Omental fat pad (tissue), 4 donors: ENCODE data around the gene KRTAP12-4. TPM values are rescaled to one million over a fixed set of nuclear protein-coding genes. Genes with fewer than 3 reads are reported as not detected.

ENCODE experiments used
- ATAC-seq: fragments of 150-250 bp; one replicate; pipeline ENCODE4 v1.9.1; 2016; ENCODE audit warnings: mild to moderate bottlenecking, moderate library complexity; ENCODE audit not compliant: low FRiP score
- DNase-seq: peaks from one replicate; pipeline ENCODE4 v3.0.0-alpha.2; 2019; ENCODE audit warnings: low spot score
- total RNA-seq, 4 donors: library from RNA; depleted of rRNA; stranded (reverse); fragments of >200 nt; gene quantifications; one replicate each; pipeline ENCODE4 v1.1.0, GENCODE V29; 2016
- TF ChIP-seq, protein P1 (sequence below), 3 donors: fragments of 450-650 bp; IDR thresholded peaks; one replicate each; pipeline ENCODE4 v1.5.1; 2016 to 2017; ENCODE audit warnings: antibody characterized with exemption in 3 of 3, mild to moderate bottlenecking in 3 of 3, moderate library complexity in 2 of 3

The KRTAP12-4 gene
- total RNA-seq, 4 donors from 2014 or later: not detected

DNA sequence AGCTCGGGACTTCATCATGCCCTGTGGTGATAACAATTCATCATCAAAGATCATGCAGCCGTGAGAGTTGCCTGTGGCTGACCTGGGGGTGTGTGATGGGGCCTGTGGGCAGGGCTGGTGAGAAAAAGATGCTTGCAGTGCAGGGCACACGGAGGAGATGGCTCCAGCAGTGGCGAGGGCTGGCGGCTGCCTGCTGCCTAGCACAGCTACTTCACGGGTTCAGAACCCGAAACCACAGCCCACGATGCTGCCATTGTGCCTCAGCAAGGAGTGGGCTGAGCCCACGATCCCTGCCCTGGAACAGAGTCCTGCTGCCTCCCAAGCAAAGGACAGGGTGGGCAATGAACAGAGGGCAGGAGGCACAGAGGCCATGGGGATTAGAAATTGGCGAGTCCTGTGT lies 28.2 kb downstream of the KRTAP12-4 start:
- TF ChIP-seq, protein P1, sequence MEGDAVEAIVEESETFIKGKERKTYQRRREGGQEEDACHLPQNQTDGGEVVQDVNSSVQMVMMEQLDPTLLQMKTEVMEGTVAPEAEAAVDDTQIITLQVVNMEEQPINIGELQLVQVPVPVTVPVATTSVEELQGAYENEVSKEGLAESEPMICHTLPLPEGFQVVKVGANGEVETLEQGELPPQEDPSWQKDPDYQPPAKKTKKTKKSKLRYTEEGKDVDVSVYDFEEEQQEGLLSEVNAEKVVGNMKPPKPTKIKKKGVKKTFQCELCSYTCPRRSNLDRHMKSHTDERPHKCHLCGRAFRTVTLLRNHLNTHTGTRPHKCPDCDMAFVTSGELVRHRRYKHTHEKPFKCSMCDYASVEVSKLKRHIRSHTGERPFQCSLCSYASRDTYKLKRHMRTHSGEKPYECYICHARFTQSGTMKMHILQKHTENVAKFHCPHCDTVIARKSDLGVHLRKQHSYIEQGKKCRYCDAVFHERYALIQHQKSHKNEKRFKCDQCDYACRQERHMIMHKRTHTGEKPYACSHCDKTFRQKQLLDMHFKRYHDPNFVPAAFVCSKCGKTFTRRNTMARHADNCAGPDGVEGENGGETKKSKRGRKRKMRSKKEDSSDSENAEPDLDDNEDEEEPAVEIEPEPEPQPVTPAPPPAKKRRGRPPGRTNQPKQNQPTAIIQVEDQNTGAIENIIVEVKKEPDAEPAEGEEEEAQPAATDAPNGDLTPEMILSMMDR (IDR thresholded peaks at IDR 0.05): no peak
- DNase-seq: no peak
- no peak for ATAC-seq

- ATAC-seq: no peak
- DNase-seq: no peak
- TF ChIP-seq, protein P1 (IDR thresholded peaks at IDR 0.05): no peak
Measured at GRCh38 chr21:44625756-44626155, 28.7 kb downstream of the KRTAP12-4 start.

DNA sequence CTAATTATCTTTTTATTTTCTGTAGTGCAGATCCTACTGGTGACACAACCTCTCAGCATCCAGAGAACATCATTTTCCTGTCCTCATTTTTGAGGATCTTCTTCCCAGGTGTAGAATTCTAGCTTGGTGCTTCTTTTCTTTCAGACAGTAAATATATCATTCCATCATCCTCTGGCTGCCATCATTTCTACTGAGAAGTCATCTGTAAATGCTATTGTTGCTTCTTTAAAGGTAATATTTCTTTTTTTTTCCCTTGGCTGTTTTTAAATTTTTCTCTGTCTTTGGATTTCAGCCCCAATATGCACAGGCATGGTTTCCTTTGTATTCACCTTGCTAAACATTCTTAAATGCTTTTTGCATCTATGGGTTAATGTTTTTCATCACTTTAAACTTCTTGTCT lies 30.9 kb downstream of the KRTAP12-4 start:
- TF ChIP-seq, protein P1 (IDR thresholded peaks at IDR 0.05): no peak
- DNase-seq (no peak), ATAC-seq (no peak)

GRCh38 chr21:44619886-44620285 lies 34.6 kb downstream of the KRTAP12-4 start:
- DNase-seq: no peak
- ATAC-seq: no peak
- TF ChIP-seq, protein P1 (IDR thresholded peaks at IDR 0.05): no peak

DNA sequence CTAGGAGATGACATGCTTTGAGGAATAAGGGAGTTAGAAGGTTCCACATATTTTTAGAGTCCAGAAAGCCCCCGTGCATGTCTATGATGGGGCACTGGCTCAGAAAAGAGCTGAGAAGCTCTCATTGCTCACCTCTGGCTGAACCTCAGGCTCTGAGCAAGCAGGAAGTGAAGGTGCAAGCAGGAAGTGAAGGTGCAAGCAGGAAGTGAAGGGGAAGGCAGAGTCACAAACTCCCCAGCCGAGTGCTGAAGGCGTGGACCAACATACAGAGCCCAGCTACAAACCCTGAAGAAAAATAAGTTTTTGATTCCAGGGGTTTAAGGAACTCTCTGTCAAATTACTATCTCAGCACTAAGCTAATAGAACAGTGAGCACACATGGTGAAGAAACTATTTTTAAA lies 35.5 kb downstream of the KRTAP12-4 start:
- TF ChIP-seq, protein P1 (IDR thresholded peaks at IDR 0.05): no peak
- no peak for ATAC-seq

DNA sequence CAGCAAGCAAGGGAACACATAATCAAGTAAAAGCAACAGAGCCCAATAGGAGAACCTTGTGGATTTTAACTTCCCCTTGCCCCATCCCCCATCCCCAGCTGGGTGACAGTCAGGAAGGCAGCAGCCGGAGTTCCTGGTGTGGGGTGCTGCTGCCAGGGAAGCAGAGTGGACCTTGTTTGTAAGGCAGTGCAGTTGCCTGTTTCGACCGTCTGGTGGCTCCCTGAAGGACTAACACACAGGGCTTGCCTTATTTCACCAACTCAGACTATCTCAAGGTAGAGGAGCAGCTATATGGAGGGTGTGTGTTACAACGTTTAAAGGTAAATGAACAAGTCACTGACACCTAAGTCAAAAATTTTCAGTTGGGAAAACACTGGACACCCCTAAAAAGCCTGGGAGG lies 36.0 kb downstream of the KRTAP12-4 start:
- TF ChIP-seq, protein P1 (IDR thresholded peaks at IDR 0.05): no peak
- DNase-seq: no peak
- ATAC-seq: no peak

More for the DNA sequence above, 35.5 kb downstream of the KRTAP12-4 start:
- no peak for DNase-seq

DNA sequence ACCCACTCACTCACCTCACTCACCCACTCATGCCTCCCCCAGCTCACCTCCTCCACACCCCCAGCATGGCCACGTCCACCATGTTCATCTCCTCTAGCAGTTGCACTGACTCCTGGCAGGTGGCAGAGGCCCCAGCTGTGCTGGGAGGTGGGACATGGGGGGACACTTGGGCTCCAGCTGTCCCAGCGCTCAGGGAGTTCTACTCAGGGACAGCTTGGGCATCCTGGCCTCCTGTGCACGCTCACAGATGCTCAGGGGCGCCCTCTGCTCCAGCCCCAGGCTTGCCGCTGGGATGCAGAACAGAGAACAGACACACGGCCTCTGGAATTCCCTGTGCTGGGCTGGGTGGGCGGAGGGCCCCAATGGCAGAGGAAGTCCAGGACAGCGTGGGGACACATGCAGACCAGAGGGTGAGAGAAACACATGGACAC lies 37.4 kb downstream of the KRTAP12-4 start:
- DNase-seq (no peak), ATAC-seq (no peak)
- TF ChIP-seq, protein P1 (IDR thresholded peaks at IDR 0.05): no peak
